ENCODE data around the gene SLC35F4. TPM values are rescaled to one million over a fixed set of nuclear protein-coding genes. Genes with fewer than 3 reads are reported as not detected.

SLC35F4 gene
- polyA plus RNA-seq, 1 donor from 2014 or later, result 21.0 TPM

- Histone ChIP-seq H3K9me2 (ENCODE audit: insufficient read depth, low read length) (no peaks in the 10 kb centered on the region), H3K79me2 (replicated peaks; ENCODE audit: insufficient read depth, low read length) (no peaks in the 10 kb centered on the region), H3K36me3 (ENCODE audit: insufficient read depth, low read length) (no peaks in the 10 kb centered on the region), H3K9ac (ENCODE audit: low read length) (no peak overlapping the region), H3K4me2 (ENCODE audit: low read length) (no peak overlapping the region), H3K9me3 (ENCODE audit: low read length) (no peaks in the 10 kb centered on the region), H2AFZ (ENCODE audit: low read depth, low read length) (no peak overlapping the region), H3K27ac (ENCODE audit: low read length) (no peak overlapping the region), H3K4me3 (ENCODE audit: low read length) (no peak overlapping the region), H4K20me1 (ENCODE audit: insufficient read depth) (no peaks in the 10 kb centered on the region), H3F3A (ENCODE audit: insufficient read depth, low read length, poor library complexity, severe bottlenecking) (no peaks in the 10 kb centered on the region), H3K27me3 (ENCODE audit: insufficient read depth, low read depth, low read length) (no peaks in the 10 kb centered on the region)
- TF ChIP-seq RAD21 (conservative IDR thresholded peaks at IDR 0.05) (no peak), EZH2 (IDR thresholded peaks at IDR 0.05; ENCODE audit: borderline replicate concordance, insufficient read depth, low read length, poor library complexity, severe bottlenecking) (no peak), CTCF (IDR thresholded peaks at IDR 0.05; ENCODE audit: poor library complexity, severe bottlenecking) (no peak), TAF1 (IDR thresholded peaks at IDR 0.05; ENCODE audit: low read depth) (no peak), MXI1 (conservative IDR thresholded peaks at IDR 0.05; ENCODE audit: poor library complexity, severe bottlenecking) (no peak), POLR2AphosphoS5 (IDR thresholded peaks at IDR 0.05) (no peak), EP300 (conservative IDR thresholded peaks at IDR 0.05; ENCODE audit: poor library complexity, severe bottlenecking) (no peak), SMC3 (conservative IDR thresholded peaks at IDR 0.05; ENCODE audit: poor library complexity) (no peak), REST (IDR thresholded peaks at IDR 0.05; ENCODE audit: borderline replicate concordance) (no peak)
Observed at GRCh38 chr14:57812741-57813140, 53.2 kb downstream of the SLC35F4 start.

- Histone ChIP-seq H3K4me3 (ENCODE audit: low read length) (no peak overlapping the region), H3K9me2 (ENCODE audit: insufficient read depth, low read length) (no peaks in the 10 kb centered on the region), H3K27me3 (ENCODE audit: insufficient read depth, low read depth, low read length) (no peaks in the 10 kb centered on the region), H3K79me2 (replicated peaks; ENCODE audit: insufficient read depth, low read length) (no peaks in the 10 kb centered on the region), H3K27ac (ENCODE audit: low read length) (no peak overlapping the region), H3K4me2 (ENCODE audit: low read length) (no peak overlapping the region), H3K36me3 (ENCODE audit: insufficient read depth, low read length) (no peaks in the 10 kb centered on the region), H3K9ac (ENCODE audit: low read length) (no peak overlapping the region), H4K20me1 (ENCODE audit: insufficient read depth) (no peaks in the 10 kb centered on the region), H2AFZ (ENCODE audit: low read depth, low read length) (no peak overlapping the region), H3K9me3 (ENCODE audit: low read length) (no peaks in the 10 kb centered on the region), H3F3A (ENCODE audit: insufficient read depth, low read length, poor library complexity, severe bottlenecking) (no peaks in the 10 kb centered on the region)
- TF ChIP-seq MXI1 (conservative IDR thresholded peaks at IDR 0.05; ENCODE audit: poor library complexity, severe bottlenecking) (no peak), RAD21 (conservative IDR thresholded peaks at IDR 0.05) (no peak), EP300 (conservative IDR thresholded peaks at IDR 0.05; ENCODE audit: poor library complexity, severe bottlenecking) (no peak), POLR2AphosphoS5 (IDR thresholded peaks at IDR 0.05) (no peak), CTCF (IDR thresholded peaks at IDR 0.05; ENCODE audit: poor library complexity, severe bottlenecking) (no peak), TAF1 (IDR thresholded peaks at IDR 0.05; ENCODE audit: low read depth) (no peak), SMC3 (conservative IDR thresholded peaks at IDR 0.05; ENCODE audit: poor library complexity) (no peak), EZH2 (IDR thresholded peaks at IDR 0.05; ENCODE audit: borderline replicate concordance, insufficient read depth, low read length, poor library complexity, severe bottlenecking) (no peak), REST (IDR thresholded peaks at IDR 0.05; ENCODE audit: borderline replicate concordance) (no peak)
Observed at GRCh38 chr14:57811998-57812546, 53.8 kb downstream of the SLC35F4 start.

All from neural cell (in vitro differentiated cells).